VCaP (cell line): ENCODE measurements around the gene OCEL1.

ENCODE experiments used
- H3K27ac ChIP-seq: fragments of 450-650 bp; 2 replicates; pipeline ENCODE4 v1.5.1; 2017
- CTCF ChIP-seq: fragments of 450-650 bp; conservative IDR thresholded peaks from 2 replicates; pipeline ENCODE4 v1.5.1; 2017; ENCODE audit warnings: mild to moderate bottlenecking, moderate library complexity

Gene OCEL1

GRCh38 chr19:17244618-17245534 is 18.9 kb downstream of the OCEL1 start:
- H3K27ac ChIP-seq: peak overlapping the region; percentile 93
- TF ChIP-seq CTCF: no peak

- peak within 1 kb of the TSS; percentile 93 for H3K27ac ChIP-seq
- TF ChIP-seq CTCF: no peak
Measured at GRCh38 chr19:17245535-17245984, 19.5 kb downstream of the OCEL1 start, which contains the start of gene NR2F6. NR2F6 (minus strand) TSS chr19:17245919; CDS start chr19:17245220, 699 bp downstream.

- H3K27ac ChIP-seq: peak overlapping the region; percentile 93
Measured at GRCh38 chr19:17246681-17247425, 20.8 kb downstream of the OCEL1 start.

GRCh38 chr19:17248011-17248776 is 22.2 kb downstream of the OCEL1 start:
- H3K27ac ChIP-seq: no peak overlapping the region
- no peak for TF ChIP-seq CTCF

More at GRCh38 chr19:17246681-17247425, 20.8 kb downstream of the OCEL1 start:
- no peak for TF ChIP-seq CTCF

GRCh38 chr19:17249887-17250548 is 24.0 kb downstream of the OCEL1 start:
- H3K27ac ChIP-seq: no peak overlapping the region
- TF ChIP-seq CTCF: no peak

- no peak overlapping the region for H3K27ac ChIP-seq
- TF ChIP-seq CTCF: no peak
Measured at GRCh38 chr19:17254636-17255035, 28.6 kb downstream of the OCEL1 start.
